Left lung (tissue), 10 donors: ENCODE measurements around the gene RPL7A. TPM values are rescaled to one million over a fixed set of nuclear protein-coding genes. Genes with fewer than 3 reads are reported as not detected.

ENCODE experiments used
- ATAC-seq: fragments of 200-7000 bp; cut with Tn5 transposase; one replicate; pipeline ENCODE4 v1.9.1; 2020; ENCODE audit warnings: moderate library complexity
- DNase-seq, 4 donors: peaks; one replicate each; pipeline ENCODE4 v3.0.0-alpha.2; 2013 to 2020
- H3K27ac ChIP-seq, 2 donors: fragments of 200-600 bp; sonication (generic) in 1 of 2; one replicate each; pipeline versions ENCODE4 v1.5.0 to v1.8.0; 2020 to 2021
- H3K27me3 ChIP-seq, 2 donors: fragments of 200-600 bp; sonication (generic) in 1 of 2; one replicate each; pipeline versions ENCODE4 v1.5.0 to v1.8.0; 2020 to 2021
- H3K36me3 ChIP-seq, 2 donors: fragments of 200-600 bp; sonication (generic) in 1 of 2; one replicate each; pipeline versions ENCODE4 v1.5.0 to v1.8.0; 2020 to 2021
- H3K4me1 ChIP-seq, 2 donors: fragments of 200-600 bp; one replicate each; pipeline ENCODE4 v1.8.0; 2021
- H3K4me3 ChIP-seq, 2 donors: fragments of 200-600 bp; sonication (generic) in 1 of 2; one replicate each; pipeline versions ENCODE4 v1.5.0 to v1.8.0; 2020 to 2021; ENCODE audit warnings: mild to moderate bottlenecking in 1 of 2
- H3K9me3 ChIP-seq, 2 donors: fragments of 200-600 bp; sonication (generic) in 1 of 2; one replicate each; pipeline versions ENCODE4 v1.5.0 to v1.8.0; 2020 to 2021
- intact Hi-C, 2 donors: fragments of 100-400 bp; cut with DNase I; formaldehyde crosslinking; loops; one replicate each; pipeline versions ENCODE4 v1.11.2 to v1.14.2; 2022
- polyA plus RNA-seq, 6 donors: library from polyadenylated mRNA; unstranded; fragments of 120-200 nt; gene quantifications; one replicate each; pipeline ENCODE4 v1.2.1, GENCODE V29; 2013; ENCODE audit not compliant: insufficient read length in 6 of 6
- total RNA-seq, 2 donors: library from RNA; stranded (reverse); fragmentation: NEBNext Ultra II Directional; extraction: Animal tissue kit (Norgen Biotek cat#: 25700); gene quantifications; one replicate each; pipeline ENCODE4 v1.2.1, GENCODE V29; 2021
- TF ChIP-seq, protein P1 (sequence below), 2 donors: fragments of 200-600 bp; sonication (generic) in 1 of 2; IDR thresholded peaks; one replicate each; pipeline versions ENCODE4 v1.5.0 to v1.8.0; 2021; ENCODE audit warnings: antibody characterized with exemption in 2 of 2
- donor health status: DM: no; HTN: yes; CAD: no.
- donor health status: DM: no; HTN: no; CAD: no.

The RPL7A gene
- total and polyA plus RNA-seq, 8 donors: 1,624 to 3,322 (median 3,094) TPM

DNA sequence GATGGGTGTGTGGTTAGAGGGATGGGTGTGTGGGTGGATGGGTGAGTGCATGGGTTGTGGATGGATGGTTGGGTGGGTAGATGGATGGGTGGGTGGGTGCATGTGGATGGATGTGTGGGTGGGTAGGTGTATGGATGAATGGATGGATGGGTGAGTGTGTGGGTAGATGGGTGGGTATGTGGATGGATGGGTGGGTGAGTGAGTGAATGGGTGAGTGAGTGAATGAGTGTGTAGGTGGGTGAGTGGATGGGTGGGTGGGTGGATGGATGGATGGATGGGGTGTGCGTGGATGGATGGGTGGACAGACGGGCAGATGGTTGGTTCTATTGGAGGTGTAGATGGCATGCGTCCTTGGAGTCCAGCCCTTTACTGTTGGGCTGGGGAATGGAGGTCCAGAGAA lies 45.4 kb downstream of the RPL7A start:
- H3K27ac ChIP-seq: no peak overlapping the region
- H3K36me3 ChIP-seq: no peaks in the 10 kb centered on the region
- no peak for ATAC-seq
- TF ChIP-seq, protein P1, sequence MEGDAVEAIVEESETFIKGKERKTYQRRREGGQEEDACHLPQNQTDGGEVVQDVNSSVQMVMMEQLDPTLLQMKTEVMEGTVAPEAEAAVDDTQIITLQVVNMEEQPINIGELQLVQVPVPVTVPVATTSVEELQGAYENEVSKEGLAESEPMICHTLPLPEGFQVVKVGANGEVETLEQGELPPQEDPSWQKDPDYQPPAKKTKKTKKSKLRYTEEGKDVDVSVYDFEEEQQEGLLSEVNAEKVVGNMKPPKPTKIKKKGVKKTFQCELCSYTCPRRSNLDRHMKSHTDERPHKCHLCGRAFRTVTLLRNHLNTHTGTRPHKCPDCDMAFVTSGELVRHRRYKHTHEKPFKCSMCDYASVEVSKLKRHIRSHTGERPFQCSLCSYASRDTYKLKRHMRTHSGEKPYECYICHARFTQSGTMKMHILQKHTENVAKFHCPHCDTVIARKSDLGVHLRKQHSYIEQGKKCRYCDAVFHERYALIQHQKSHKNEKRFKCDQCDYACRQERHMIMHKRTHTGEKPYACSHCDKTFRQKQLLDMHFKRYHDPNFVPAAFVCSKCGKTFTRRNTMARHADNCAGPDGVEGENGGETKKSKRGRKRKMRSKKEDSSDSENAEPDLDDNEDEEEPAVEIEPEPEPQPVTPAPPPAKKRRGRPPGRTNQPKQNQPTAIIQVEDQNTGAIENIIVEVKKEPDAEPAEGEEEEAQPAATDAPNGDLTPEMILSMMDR (IDR thresholded peaks at IDR 0.05): no peak
- peaks cover 0 to 52% of the 10 kb centered on the region in 2 donors for H3K27me3 ChIP-seq
- intact Hi-C loops: no loop called here
- no peaks in the 10 kb centered on the region for H3K9me3 ChIP-seq
- H3K4me3 ChIP-seq: no peak overlapping the region
- no peak for DNase-seq
- no peaks in the 10 kb centered on the region for H3K4me1 ChIP-seq

DNA sequence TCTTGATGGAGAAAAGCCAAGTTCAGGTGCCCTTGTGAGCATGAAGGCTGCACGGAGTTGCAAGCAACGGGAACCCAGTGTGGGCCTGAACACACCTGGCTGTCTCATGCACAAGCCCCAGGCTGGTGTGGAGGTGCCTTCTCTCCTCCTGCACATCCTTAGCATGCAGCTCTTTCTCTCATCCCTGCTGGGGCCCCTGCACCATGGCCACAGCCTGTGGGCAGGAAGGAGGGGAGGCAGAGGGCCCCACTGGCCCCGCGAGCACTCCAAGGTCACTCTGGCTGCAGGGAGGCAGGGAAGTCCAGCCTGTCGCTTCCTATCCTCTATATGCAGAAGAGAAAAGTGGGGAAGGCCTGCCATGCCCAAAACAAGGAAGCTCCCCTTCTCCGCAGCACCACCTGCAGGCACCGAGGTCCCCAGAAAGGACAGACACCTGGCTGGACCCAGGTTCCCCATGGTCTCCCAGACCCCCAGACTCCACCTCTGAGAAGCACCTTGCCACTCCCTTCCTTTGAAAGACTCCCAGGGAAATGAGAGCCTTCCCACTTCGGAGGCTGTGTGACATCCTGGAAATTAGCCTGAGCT lies 46.8 kb downstream of the RPL7A start:
- no peak for ATAC-seq
- peak in 1 of 4 donors; percentile 49 for DNase-seq
- no peaks in the 10 kb centered on the region for H3K9me3 ChIP-seq
- intact Hi-C loops: no loop called here
- TF ChIP-seq, protein P1 (IDR thresholded peaks at IDR 0.05): no peak
- no peaks in the 10 kb centered on the region for H3K4me1 ChIP-seq
- H3K27ac ChIP-seq: no peak overlapping the region
- H3K36me3 ChIP-seq: no peaks in the 10 kb centered on the region
- no peak overlapping the region for H3K4me3 ChIP-seq
- H3K27me3 ChIP-seq: peaks cover 0 to 52% of the 10 kb centered on the region in 2 donors

DNA sequence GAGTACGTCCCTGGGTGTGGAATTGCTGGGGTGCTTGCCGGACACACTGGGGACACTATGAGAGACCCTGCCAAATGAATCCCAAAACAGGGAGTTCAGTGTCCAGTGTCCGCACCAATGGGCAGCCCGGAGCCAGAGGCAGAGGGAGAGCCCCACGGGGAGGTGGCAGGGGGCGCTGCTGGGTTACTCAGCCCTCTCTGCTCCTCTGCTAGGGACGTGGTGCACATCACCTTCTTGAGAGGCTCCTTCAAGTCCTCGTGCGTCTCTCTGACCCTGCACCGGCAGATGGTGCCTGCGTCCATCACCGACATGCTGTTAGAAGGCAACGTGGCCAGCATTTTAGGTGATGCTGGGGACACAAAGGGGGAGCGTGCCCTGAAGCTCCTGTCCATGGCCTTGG lies 48.9 kb downstream of the RPL7A start:
- Histone ChIP-seq H3K9me3 (no peaks in the 10 kb centered on the region), H3K27me3 (peaks cover 0 to 45% of the 10 kb centered on the region in 2 donors), H3K36me3 (peaks cover 0 to 9% of the 10 kb centered on the region in 2 donors), H3K27ac (no peak overlapping the region), H3K4me1 (no peaks in the 10 kb centered on the region), H3K4me3 (no peak overlapping the region)
- TF ChIP-seq, protein P1 (IDR thresholded peaks at IDR 0.05): no peak
- peak in 1 of 4 donors; percentile 70 for DNase-seq
- intact Hi-C loops: no loop called here
- no peak for ATAC-seq

DNA sequence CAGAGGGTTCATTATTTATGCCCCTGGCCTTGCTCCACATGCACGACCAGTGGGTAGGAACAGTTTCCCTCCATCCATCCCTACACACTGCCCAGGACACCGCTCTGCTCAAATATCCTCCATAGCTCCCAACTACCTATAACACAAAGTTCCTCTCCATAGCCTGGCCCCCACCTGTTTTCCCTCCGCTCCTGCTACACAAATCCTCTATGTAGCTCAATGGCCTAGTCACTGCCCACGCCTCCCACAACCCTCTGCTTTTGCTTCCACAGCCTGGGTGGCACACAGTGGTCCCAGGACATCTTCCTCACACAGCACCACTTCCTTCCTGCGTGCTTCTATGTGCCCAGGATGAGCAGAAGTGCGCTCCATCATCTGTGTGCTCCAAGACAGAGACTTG lies 49.4 kb downstream of the RPL7A start:
- H3K4me3 ChIP-seq: no peak overlapping the region
- H3K4me1 ChIP-seq: no peaks in the 10 kb centered on the region
- H3K27ac ChIP-seq: no peak overlapping the region
- H3K27me3 ChIP-seq: peaks cover 0 to 45% of the 10 kb centered on the region in 2 donors
- DNase-seq (no peak), ATAC-seq (no peak)
- intact Hi-C loops: no loop called here
- H3K36me3 ChIP-seq: peaks cover 0 to 14% of the 10 kb centered on the region in 2 donors
- no peaks in the 10 kb centered on the region for H3K9me3 ChIP-seq
- TF ChIP-seq, protein P1 (IDR thresholded peaks at IDR 0.05): no peak

DNA sequence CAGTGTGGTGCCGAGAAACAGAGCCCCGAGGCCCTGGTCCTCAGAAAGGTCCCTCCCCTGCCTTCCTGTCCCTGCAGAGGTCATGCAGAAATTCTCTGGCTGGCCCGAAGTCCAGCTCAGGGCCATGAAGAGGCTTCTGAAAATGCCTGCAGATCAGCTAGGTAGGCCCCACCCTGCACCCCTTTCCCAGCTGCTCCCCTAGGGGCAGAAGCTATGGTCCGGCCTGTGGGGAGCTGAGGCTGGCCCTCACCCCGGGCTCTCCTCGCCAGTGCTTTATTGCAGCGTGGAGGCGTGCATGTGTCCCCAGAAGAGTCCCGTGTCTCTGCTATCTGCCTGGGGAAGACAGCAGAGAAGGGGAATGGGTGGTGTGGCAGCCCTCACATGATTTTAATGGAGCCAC lies 49.9 kb downstream of the RPL7A start:
- ATAC-seq: no peak
- no peaks in the 10 kb centered on the region for H3K9me3 ChIP-seq
- H3K4me1 ChIP-seq: no peaks in the 10 kb centered on the region

More for the DNA sequence above, 49.9 kb downstream of the RPL7A start:
- DNase-seq: peak in 1 of 4 donors; percentile 46
- intact Hi-C loops: no loop called here
- Histone ChIP-seq H3K27ac (no peak overlapping the region), H3K36me3 (peaks cover 0 to 17% of the 10 kb centered on the region in 2 donors), H3K27me3 (peaks cover 0 to 45% of the 10 kb centered on the region in 2 donors), H3K4me3 (no peak overlapping the region)
- TF ChIP-seq, protein P1 (IDR thresholded peaks at IDR 0.05): no peak
